Endothelial cell of umbilical vein (primary cell): ENCODE data around the gene MBTPS2. TPM values are rescaled to one million over a fixed set of nuclear protein-coding genes. Genes with fewer than 3 reads are reported as not detected.

Experiments used
- BruUV-seq: library from RNA; stranded (reverse); fragments of 400-500 nt; replicated peaks from 2 replicates; lab custom pipeline; 2021; lab: Mats Ljungman, UMichigan
- CTCF ChIA-PET: fragments of 300-600, 350-600 bp; sonication (Branson Sonifier 250); formaldehyde crosslinking; loops from one replicate; lab custom pipeline; 2021; ENCODE audit warnings: antibody characterized with exemption, inconsistent platforms; lab: Charles Lee
- POLR2A ChIA-PET: fragments of 300-600, 350-600 bp; sonication (Branson Sonifier 250); formaldehyde crosslinking; loops from one replicate; lab custom pipeline; 2021; ENCODE audit warnings: antibody characterized with exemption, inconsistent platforms; lab: Charles Lee
- DNase-seq: peaks from one replicate; pipeline ENCODE4 v3.0.0-alpha.2; 2011; ENCODE audit warnings: low read depth, low spot score
- FAIRE-seq: peaks from 2 replicates; lab custom pipeline; 2011; peaks lifted over from hg19 to GRCh38; lab: Jason Lieb, UNC
- H2AFZ ChIP-seq: 2 replicates; pipeline ENCODE4 v1.6.0; 2012; ENCODE audit warnings: low read depth, low read length, control low read depth, inconsistent platforms
- H3K27ac ChIP-seq: 2 replicates; pipeline ENCODE4 v1.5.1; 2011; ENCODE audit warnings: low read depth, mild to moderate bottlenecking, control low read depth, low read length, moderate library complexity; ENCODE audit not compliant: insufficient read depth
- H3K27me3 ChIP-seq, 2 experiments: 2 replicates each; pipeline versions ENCODE4 v1.6.0 to v1.6.1; 2011; ENCODE audit warnings: low read length in 2 of 2, mixed read lengths in 1 of 2; ENCODE audit not compliant: control insufficient read depth in 2 of 2, insufficient read depth in 2 of 2
- H3K36me3 ChIP-seq, 2 experiments: 2 replicates in 1 of 2; 3 replicates in 1 of 2; pipeline ENCODE4 v1.5.1; 2011; ENCODE audit warnings: low read length in 2 of 2, mild to moderate bottlenecking in 1 of 2, moderate library complexity in 1 of 2; ENCODE audit not compliant: control insufficient read depth in 2 of 2, insufficient read depth in 2 of 2; ENCODE audit errors: extremely low read depth in 1 of 2
- H3K4me1 ChIP-seq: 3 replicates; pipeline ENCODE4 v1.5.1; 2011; ENCODE audit warnings: mild to moderate bottlenecking, low read length; ENCODE audit not compliant: control insufficient read depth, insufficient read depth; ENCODE audit errors: extremely low read depth
- H3K4me2 ChIP-seq: 2 replicates; pipeline ENCODE4 v1.6.1; 2011; ENCODE audit warnings: low read length, control low read depth, mixed read lengths; ENCODE audit not compliant: insufficient read depth
- H3K4me3 ChIP-seq, 3 experiments: fragments of 200-600 bp in 1 of 3; sonication (generic), shearing (Covaris generic) in 1 of 3; replicated peaks in 1 of 3; 2 replicates each; pipeline ENCODE4 v1.5.1; 2011 to 2016; ENCODE audit warnings: control low read depth in 3 of 3, low read length in 3 of 3, mild to moderate bottlenecking in 2 of 3, inconsistent platforms in 1 of 3, low read depth in 1 of 3, moderate library complexity in 1 of 3; ENCODE audit not compliant: insufficient read depth in 1 of 3
- H3K79me2 ChIP-seq: 2 replicates; pipeline ENCODE4 v1.6.0; 2012; ENCODE audit warnings: low read length, inconsistent platforms; ENCODE audit not compliant: control insufficient read depth, insufficient read depth
- H3K9ac ChIP-seq: replicated peaks from 2 replicates; pipeline ENCODE3; 2011; ENCODE audit warnings: low read length, control low read depth; ENCODE audit not compliant: insufficient read depth; ENCODE audit errors: extremely low read depth
- H3K9me1 ChIP-seq: replicated peaks from 3 replicates; pipeline ENCODE4 v1.6.0; 2011; ENCODE audit warnings: mild to moderate bottlenecking, low read length; ENCODE audit not compliant: control insufficient read depth, insufficient read depth; ENCODE audit errors: extremely low read depth
- H3K9me3 ChIP-seq: replicated peaks from 2 replicates; pipeline ENCODE4 v1.5.1; 2012; ENCODE audit warnings: low read length, inconsistent platforms; ENCODE audit not compliant: control insufficient read depth, insufficient read depth
- H4K20me1 ChIP-seq: replicated peaks from 2 replicates; pipeline ENCODE3; 2011; ENCODE audit warnings: mild to moderate bottlenecking, low read length; ENCODE audit not compliant: control insufficient read depth, insufficient read depth; ENCODE audit errors: extremely low read depth
- EZH2 ChIP-seq: IDR thresholded peaks from 2 replicates; pipeline ENCODE4 v1.6.1; 2012; ENCODE audit warnings: borderline replicate concordance, low read depth, mild to moderate bottlenecking, moderate library complexity, low read length, inconsistent platforms; ENCODE audit not compliant: severe bottlenecking
- FOS ChIP-seq: IDR thresholded peaks from 2 replicates; pipeline ENCODE4 v1.6.1; 2011; ENCODE audit warnings: mild to moderate bottlenecking, low read length, moderate library complexity, borderline replicate concordance; ENCODE audit not compliant: insufficient read depth
- GATA2 ChIP-seq: IDR thresholded peaks from 2 replicates; pipeline ENCODE4 v1.7.0; 2011; ENCODE audit warnings: low read depth, mild to moderate bottlenecking, moderate library complexity, mixed read lengths, low read length; ENCODE audit not compliant: insufficient read length, insufficient read depth
- JUN ChIP-seq: IDR thresholded peaks from 2 replicates; pipeline ENCODE4 v1.6.1; 2011; ENCODE audit warnings: borderline replicate concordance, low read depth; ENCODE audit not compliant: insufficient read length, insufficient read depth
- MYC ChIP-seq: IDR thresholded peaks from one replicate; pipeline ENCODE4 v1.6.1; 2011; ENCODE audit warnings: mild to moderate bottlenecking, low read depth, low read length
- POLR2A ChIP-seq: IDR thresholded peaks from 2 replicates; pipeline ENCODE4 v1.6.1; 2012; ENCODE audit warnings: low read depth, mild to moderate bottlenecking, control low read depth, low read length
- POLR2AphosphoS5 ChIP-seq: IDR thresholded peaks from 2 replicates; pipeline ENCODE4 v1.6.1; 2012; ENCODE audit warnings: low read depth, mild to moderate bottlenecking, control low read depth, low read length, moderate library complexity; ENCODE audit not compliant: insufficient read depth
- dilution Hi-C: fragments of 300-500 bp; cut with MboI; formaldehyde crosslinking; loops from one replicate; pipeline ENCODE4 v1.15.0; 2019; ENCODE audit warnings: low sequenced_read_pairs; ENCODE audit not compliant: extremely low pct_ligation_motif_present
- intact Hi-C: fragments of 100-400 bp; cut with micrococcal nuclease; formaldehyde crosslinking; loops from one replicate; pipeline ENCODE4 v1.10.0; 2022
- polyA plus RNA-seq, 4 experiments: library from polyadenylated mRNA; depleted of rRNA in 3 of 4; stranded (reverse) in 3 of 4; unstranded in 1 of 4; fragments of >200 nt; gene quantifications; 2 replicates each; pipeline versions ENCODE4 v1.2.1 to v1.2.3, GENCODE V29; 2011 to 2012; ENCODE audit warnings: missing spikeins in 1 of 4
- total RNA-seq: library from RNA; stranded (reverse); gene quantifications from 2 replicates; pipeline ENCODE4 v1.2.3, GENCODE V29; 2021
- TF ChIP-seq, protein P1 (sequence below): IDR thresholded peaks from 2 replicates; pipeline ENCODE4 v1.6.1; 2011; ENCODE audit not compliant: insufficient read depth, insufficient read length
- TF ChIP-seq, protein P2 (sequence below), 2 donors: IDR thresholded peaks; 1 replicate in 1 of 2; 2 replicates in 1 of 2; pipeline ENCODE4 v1.5.1; 2011; ENCODE audit warnings: low read length in 2 of 2, mild to moderate bottlenecking in 2 of 2, moderate library complexity in 2 of 2, control low read depth in 1 of 2, inconsistent platforms in 1 of 2, low read depth in 1 of 2; ENCODE audit not compliant: insufficient read depth in 1 of 2; ENCODE audit errors: extremely low read depth in 1 of 2

Gene MBTPS2
- total and polyA plus RNA-seq, 2 donors (not counting 3 experiments of a cell fraction or from before 2014, with no cell fraction given): 11.4 to 16.4 TPM

DNA sequence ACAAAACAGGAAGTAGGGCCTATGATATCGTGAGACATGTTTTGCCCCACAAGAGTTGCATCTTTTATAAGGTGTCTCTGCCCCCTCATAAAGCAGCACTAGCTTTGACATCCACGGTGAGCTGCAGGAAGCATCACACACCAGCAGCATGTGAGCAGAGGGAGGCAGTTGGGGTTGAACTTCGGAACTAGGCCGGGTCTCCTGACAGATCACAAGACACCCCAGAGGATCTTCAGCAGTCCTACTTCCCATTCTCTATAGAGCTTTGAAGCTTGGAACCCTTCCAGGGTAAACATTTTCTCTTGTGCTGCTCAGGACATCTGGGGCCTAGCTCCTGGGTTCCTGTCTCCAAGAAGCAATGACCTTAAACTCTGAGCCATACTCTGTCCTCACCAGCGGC lies 43.8 kb downstream of the MBTPS2 start:
- no peak overlapping the region for H3K4me2 ChIP-seq
- H3K9ac ChIP-seq: no peak overlapping the region
- no peak overlapping the region for H3K4me3 ChIP-seq
- H2AFZ ChIP-seq: no peak overlapping the region
- dilution Hi-C loops (no loop called here), intact Hi-C loops (no loop called here)
- no peaks in the 10 kb centered on the region for H3K36me3 ChIP-seq
- ChIA-PET CTCF (no interaction called here), POLR2A (no interaction called here)
- no peaks in the 10 kb centered on the region for H3K27me3 ChIP-seq
- no peaks in the 10 kb centered on the region for H3K9me1 ChIP-seq
- BruUV-seq: no TSS peak
- H3K4me1 ChIP-seq: peaks cover 12% of the 10 kb centered on the region
- H3K79me2 ChIP-seq: no peaks in the 10 kb centered on the region
- no peaks in the 10 kb centered on the region for H3K9me3 ChIP-seq
- DNase-seq (peak; percentile 2), FAIRE-seq (no peak)
- no peak overlapping the region for H3K27ac ChIP-seq
- H4K20me1 ChIP-seq: no peaks in the 10 kb centered on the region
- TF ChIP-seq POLR2A: no peak
- no peak for TF ChIP-seq GATA2
- no peak for TF ChIP-seq JUN
- no peak for TF ChIP-seq POLR2AphosphoS5
- TF ChIP-seq, protein P1, sequence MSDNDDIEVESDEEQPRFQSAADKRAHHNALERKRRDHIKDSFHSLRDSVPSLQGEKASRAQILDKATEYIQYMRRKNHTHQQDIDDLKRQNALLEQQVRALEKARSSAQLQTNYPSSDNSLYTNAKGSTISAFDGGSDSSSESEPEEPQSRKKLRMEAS: no peak
- no peak for TF ChIP-seq MYC
- TF ChIP-seq, protein P2, sequence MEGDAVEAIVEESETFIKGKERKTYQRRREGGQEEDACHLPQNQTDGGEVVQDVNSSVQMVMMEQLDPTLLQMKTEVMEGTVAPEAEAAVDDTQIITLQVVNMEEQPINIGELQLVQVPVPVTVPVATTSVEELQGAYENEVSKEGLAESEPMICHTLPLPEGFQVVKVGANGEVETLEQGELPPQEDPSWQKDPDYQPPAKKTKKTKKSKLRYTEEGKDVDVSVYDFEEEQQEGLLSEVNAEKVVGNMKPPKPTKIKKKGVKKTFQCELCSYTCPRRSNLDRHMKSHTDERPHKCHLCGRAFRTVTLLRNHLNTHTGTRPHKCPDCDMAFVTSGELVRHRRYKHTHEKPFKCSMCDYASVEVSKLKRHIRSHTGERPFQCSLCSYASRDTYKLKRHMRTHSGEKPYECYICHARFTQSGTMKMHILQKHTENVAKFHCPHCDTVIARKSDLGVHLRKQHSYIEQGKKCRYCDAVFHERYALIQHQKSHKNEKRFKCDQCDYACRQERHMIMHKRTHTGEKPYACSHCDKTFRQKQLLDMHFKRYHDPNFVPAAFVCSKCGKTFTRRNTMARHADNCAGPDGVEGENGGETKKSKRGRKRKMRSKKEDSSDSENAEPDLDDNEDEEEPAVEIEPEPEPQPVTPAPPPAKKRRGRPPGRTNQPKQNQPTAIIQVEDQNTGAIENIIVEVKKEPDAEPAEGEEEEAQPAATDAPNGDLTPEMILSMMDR (IDR thresholded peaks at IDR 0.05; ENCODE audit: extremely low read depth in 1 of 2, insufficient read depth in 1 of 2, low read depth in 1 of 2, low read length in 2 of 2): no peak
- no peak for TF ChIP-seq FOS
- no peak for TF ChIP-seq EZH2
